ENCODE measurements around the gene RGS5.
"Not testable (repeated sequence)": the region's sequence is repeated elsewhere in the genome, so short reads cannot be mapped to it uniquely, and the experiment has no call there.

Gene RGS5

GRCh38 chr1:163202833-163203451 is at the start of gene RGS5:
TSS of gene RGS5 (minus strand) at chr1:163202916. CDS start at chr1:163202835, 81 bp downstream.
- DNase-seq, result no peak

GRCh38 chr1:163250382-163250974 is 47.8 kb upstream of the RGS5 start:
- no peak for DNase-seq

GRCh38 chr1:163248064-163248463 is 45.3 kb upstream of the RGS5 start:
- no peak for DNase-seq

- DNase-seq, result not testable (repeated sequence)
Measured at GRCh38 chr1:163244648-163245047, 41.9 kb upstream of the RGS5 start.

GRCh38 chr1:163241746-163242145 is 39.0 kb upstream of the RGS5 start:
- DNase-seq, result no peak

- DNase-seq, result no peak
Measured at GRCh38 chr1:163240705-163241104, 38.0 kb upstream of the RGS5 start.

GRCh38 chr1:163233643-163234042 is 30.9 kb upstream of the RGS5 start:
- not testable (repeated sequence) for DNase-seq

- DNase-seq, result no peak
Measured at GRCh38 chr1:163231385-163231784, 28.7 kb upstream of the RGS5 start.

- no peak for DNase-seq
Measured at GRCh38 chr1:163230827-163231226, 28.1 kb upstream of the RGS5 start.

GRCh38 chr1:163228271-163228670 is 25.6 kb upstream of the RGS5 start:
- not testable (repeated sequence) for DNase-seq

GRCh38 chr1:163227126-163227525 is 24.4 kb upstream of the RGS5 start:
- DNase-seq, result no peak

GRCh38 chr1:163213626-163214025 is 10.9 kb upstream of the RGS5 start:
- DNase-seq, result no peak

- DNase-seq, result no peak
Measured at GRCh38 chr1:163211667-163212066, 9.0 kb upstream of the RGS5 start.

GRCh38 chr1:163205513-163205912 is 2.8 kb upstream of the RGS5 start:
- no peak for DNase-seq

- no peak for DNase-seq
Measured at GRCh38 chr1:163203561-163203960, 845 bp upstream of the RGS5 start.

GRCh38 chr1:163201906-163202305 is 810 bp downstream of the RGS5 start:
- DNase-seq, result no peak

GRCh38 chr1:163197022-163197421 is 5.7 kb downstream of the RGS5 start:
- DNase-seq, result no peak

- no peak for DNase-seq
Measured at GRCh38 chr1:163196449-163196787, 6.3 kb downstream of the RGS5 start.

- DNase-seq, result no peak
Measured at GRCh38 chr1:163195728-163196448, 6.8 kb downstream of the RGS5 start.

- DNase-seq, result no peak
Measured at GRCh38 chr1:163191301-163191700, 11.4 kb downstream of the RGS5 start.

- no peak for DNase-seq
Measured at GRCh38 chr1:163188947-163189346, 13.8 kb downstream of the RGS5 start.

GRCh38 chr1:163187849-163188248 is 14.9 kb downstream of the RGS5 start:
- no peak for DNase-seq

- no peak for DNase-seq
Measured at GRCh38 chr1:163186862-163187261, 15.9 kb downstream of the RGS5 start.

GRCh38 chr1:163182330-163182949 is 20.3 kb downstream of the RGS5 start:
- DNase-seq, result no peak
